Measurements from ENCODE around the gene LCT.
"Not testable (repeated sequence)": the region's sequence is repeated elsewhere in the genome, so short reads cannot be mapped to it uniquely, and the experiment has no call there.

Gene LCT

GRCh38 chr2:135836596-135837270 lies at the start of gene LCT:
Gene LCT, minus strand, starts transcription at chr2:135837184. Its CDS starts 15 bp downstream, at chr2:135837169.
- no peak for DNase-seq (ENCODE audit: low read depth)

- no peak for DNase-seq (ENCODE audit: low read depth)
These were observed 48.7 kb upstream of the LCT start for GRCh38 chr2:135885709-135886108.

GRCh38 chr2:135882415-135882814 lies 45.4 kb upstream of the LCT start:
- DNase-seq (ENCODE audit: low read depth): no peak

GRCh38 chr2:135876770-135877169 lies 39.8 kb upstream of the LCT start:
- DNase-seq (ENCODE audit: low read depth): not testable (repeated sequence)

GRCh38 chr2:135876066-135876711 lies 39.2 kb upstream of the LCT start, which contains the start of gene MCM6:
Gene MCM6, minus strand, starts transcription at chr2:135876443. Its CDS starts 78 bp downstream, at chr2:135876365.
- DNase-seq (ENCODE audit: low read depth): peak; percentile 99

GRCh38 chr2:135875491-135876065 lies 38.6 kb upstream of the LCT start:
- DNase-seq (ENCODE audit: low read depth): peak; percentile 18

- DNase-seq (ENCODE audit: low read depth): no peak
These were observed 37.9 kb upstream of the LCT start for GRCh38 chr2:135874777-135875365.

GRCh38 chr2:135870571-135870970 lies 33.6 kb upstream of the LCT start:
- no peak for DNase-seq (ENCODE audit: low read depth)

GRCh38 chr2:135863233-135863632 lies 26.2 kb upstream of the LCT start:
- no peak for DNase-seq (ENCODE audit: low read depth)

- DNase-seq (ENCODE audit: low read depth): no peak
These were observed 25.7 kb upstream of the LCT start for GRCh38 chr2:135862718-135863117.

GRCh38 chr2:135853401-135853800 lies 16.4 kb upstream of the LCT start:
- no peak for DNase-seq (ENCODE audit: low read depth)

- no peak for DNase-seq (ENCODE audit: low read depth)
These were observed 14.9 kb upstream of the LCT start for GRCh38 chr2:135851858-135852257.

- no peak for DNase-seq (ENCODE audit: low read depth)
These were observed 14.1 kb upstream of the LCT start for GRCh38 chr2:135850892-135851668.

- DNase-seq (ENCODE audit: low read depth): no peak
These were observed 12.1 kb upstream of the LCT start for GRCh38 chr2:135849087-135849486.

- DNase-seq (ENCODE audit: low read depth): no peak
These were observed 9.0 kb upstream of the LCT start for GRCh38 chr2:135845997-135846396.

- DNase-seq (ENCODE audit: low read depth): no peak
These were observed 8.3 kb upstream of the LCT start for GRCh38 chr2:135845257-135845656.

- no peak for DNase-seq (ENCODE audit: low read depth)
These were observed 7.4 kb upstream of the LCT start for GRCh38 chr2:135844301-135844895.

GRCh38 chr2:135843671-135844070 lies 6.7 kb upstream of the LCT start:
- no peak for DNase-seq (ENCODE audit: low read depth)

GRCh38 chr2:135840601-135841000 lies 3.6 kb upstream of the LCT start:
- DNase-seq (ENCODE audit: low read depth): no peak

GRCh38 chr2:135839713-135840112 lies 2.7 kb upstream of the LCT start:
- peak; percentile 74 for DNase-seq (ENCODE audit: low read depth)

GRCh38 chr2:135838502-135838901 lies 1.5 kb upstream of the LCT start:
- no peak for DNase-seq (ENCODE audit: low read depth)

GRCh38 chr2:135832891-135833290 lies 4.1 kb downstream of the LCT start:
- no peak for DNase-seq (ENCODE audit: low read depth)
